K562 (cell line): ENCODE data around the gene ITGA6. TPM values are rescaled to one million over a fixed set of nuclear protein-coding genes. Genes with fewer than 3 reads are reported as not detected.

Experiments
- ATAC-seq: fragments of 200-7000 bp; cut with Tn5 transposase; 3 replicates; pipeline ENCODE4 v1.9.1; 2020; ENCODE audit warnings: moderate library complexity
- BruUV-seq: library from RNA; stranded (reverse); fragments of 400-500 nt; replicated peaks from 2 replicates; lab custom pipeline; 2021; lab: Mats Ljungman, UMichigan
- CTCF ChIA-PET: fragments of 300-600 bp; formaldehyde crosslinking; extraction: SDS; loops from one replicate; lab custom pipeline; 2021; ENCODE audit warnings: low intra/inter-chr PET ratio; lab: Yijun Ruan, JAX
- POLR2A ChIA-PET: fragments of 300-600, 350-650 bp; sonication (Branson Sonifier 250); formaldehyde crosslinking; extraction: SDS; loops from one replicate; lab custom pipeline; 2021; ENCODE audit warnings: antibody characterized with exemption, inconsistent platforms; lab: Yijun Ruan, JAX
- DNase-seq, 4 experiments: peaks; one replicate each; pipeline versions ENCODE4 v3.0.0 to v3.0.0-alpha.2; 2011 to 2018; ENCODE audit warnings: low spot score in 3 of 4, mixed read lengths in 3 of 4; ENCODE audit errors: extremely low read depth in 1 of 4
- FAIRE-seq: peaks from 2 replicates; lab custom pipeline; 2011; peaks lifted over from hg19 to GRCh38; lab: Jason Lieb, UNC
- H2AFZ ChIP-seq: 2 replicates; pipeline ENCODE4 v1.6.0; 2011; ENCODE audit warnings: low read depth, low read length, control low read depth, inconsistent platforms
- H3K27ac ChIP-seq: fragments of 200-600 bp; 3 replicates; pipeline ENCODE4 v1.8.0; 2011; ENCODE audit warnings: low read depth, mild to moderate bottlenecking, control low read depth, inconsistent platforms, low read length, moderate library complexity, mixed read lengths; ENCODE audit errors: extremely low read depth
- H3K27me3 ChIP-seq, 2 experiments: fragments of 300-600 bp in 1 of 2; 2 replicates in 1 of 2; 3 replicates in 1 of 2; pipeline versions ENCODE4 v1.6.0 to v1.8.0; 2011; ENCODE audit warnings: inconsistent platforms in 2 of 2, low read length in 2 of 2, mild to moderate bottlenecking in 1 of 2, mixed read lengths in 1 of 2, moderate library complexity in 1 of 2; ENCODE audit not compliant: control insufficient read depth in 2 of 2, insufficient read depth in 2 of 2
- H3K36me3 ChIP-seq: fragments of 300-600 bp; 3 replicates; pipeline ENCODE4 v1.8.0; 2011; ENCODE audit warnings: mild to moderate bottlenecking, low read length, inconsistent platforms; ENCODE audit not compliant: control insufficient read depth, insufficient read depth
- H3K4me1 ChIP-seq, 2 experiments: fragments of 200-600 bp in 1 of 2; replicated peaks in 1 of 2; 2 replicates in 1 of 2; 3 replicates in 1 of 2; pipeline versions ENCODE4 v1.5.1 to v1.8.0; 2011; ENCODE audit warnings: inconsistent platforms in 2 of 2, low read length in 2 of 2, mild to moderate bottlenecking in 1 of 2, mixed read lengths in 1 of 2, moderate library complexity in 1 of 2; ENCODE audit not compliant: control insufficient read depth in 2 of 2, insufficient read depth in 2 of 2
- H3K4me2 ChIP-seq: 2 replicates; pipeline ENCODE4 v1.6.1; 2011; ENCODE audit warnings: low read length, control low read depth, inconsistent platforms, mixed read lengths; ENCODE audit not compliant: insufficient read depth
- H3K4me3 ChIP-seq: fragments of 200-600 bp; sonication (generic), shearing (Covaris generic); 2 replicates; pipeline ENCODE4 v1.5.1; 2016; ENCODE audit warnings: control low read depth, inconsistent platforms
- H3K79me2 ChIP-seq: fragments of 200-600 bp; 3 replicates; pipeline ENCODE4 v1.8.0; 2011; ENCODE audit warnings: low read length, inconsistent platforms; ENCODE audit not compliant: control insufficient read depth, insufficient read depth
- H3K9ac ChIP-seq, 2 experiments: 2 replicates each; pipeline versions ENCODE4 v1.6.0 to v1.6.1; 2011; ENCODE audit warnings: low read depth in 2 of 2, low read length in 2 of 2, control low read depth in 1 of 2, inconsistent platforms in 1 of 2, mild to moderate bottlenecking in 1 of 2, mixed read lengths in 1 of 2; ENCODE audit not compliant: insufficient read depth in 1 of 2
- H3K9me1 ChIP-seq: one replicate; pipeline ENCODE4 v1.6.0; 2011; ENCODE audit warnings: inconsistent platforms, mild to moderate bottlenecking, low read length, moderate library complexity; ENCODE audit not compliant: control insufficient read depth, insufficient read depth
- H3K9me3 ChIP-seq: replicated peaks from 2 replicates; pipeline ENCODE4 v1.5.1; 2011; ENCODE audit warnings: low read depth, low read length, inconsistent platforms; ENCODE audit not compliant: control insufficient read depth, insufficient read depth
- H4K20me1 ChIP-seq: replicated peaks from 2 replicates; pipeline ENCODE4 v1.6.1; 2011; ENCODE audit warnings: low read length, inconsistent platforms, mixed read lengths; ENCODE audit not compliant: control insufficient read depth, insufficient read depth
- CBX2 ChIP-seq: fragments of 200-600 bp; sonication (generic); IDR thresholded peaks from one replicate; pipeline ENCODE4 v1.6.1; 2012; ENCODE audit warnings: mild to moderate bottlenecking, low read length, inconsistent platforms; ENCODE audit not compliant: insufficient read depth, poor library complexity, severe bottlenecking
- HIVEP1 ChIP-seq: fragments of 250-450 bp; sonication (Bioruptor Pico); IDR thresholded peaks from 2 replicates; pipeline ENCODE4 v1.4.0; 2020; ENCODE audit warnings: mild to moderate bottlenecking
- JUND ChIP-seq, 2 experiments: IDR thresholded peaks; 2 replicates in 1 of 2; 3 replicates in 1 of 2; pipeline ENCODE4 v1.6.1; 2011; ENCODE audit warnings: borderline replicate concordance in 2 of 2, low read depth in 2 of 2, low read length in 2 of 2, improper control_type of control experiment in 1 of 2, missing biosample characterization in 1 of 2, missing genetic modification characterization in 1 of 2, missing genetic modification reagents in 1 of 2
- NFIC ChIP-seq: fragments of 450-650 bp; IDR thresholded peaks from 2 replicates; pipeline ENCODE4 v1.6.1; 2017; ENCODE audit warnings: mild to moderate bottlenecking, inconsistent platforms
- NFYB ChIP-seq: IDR thresholded peaks from 2 replicates; pipeline ENCODE4 v1.6.1; 2011; ENCODE audit warnings: mild to moderate bottlenecking, moderate library complexity; ENCODE audit not compliant: insufficient read length; ENCODE audit errors: extremely low read depth
- PCBP1 ChIP-seq: fragments of 200-400 bp; formaldehyde crosslinking; IDR thresholded peaks from 2 replicates; pipeline ENCODE4 v1.6.1; 2018; ENCODE audit warnings: mild to moderate bottlenecking, low read depth, low read length; ENCODE audit not compliant: poor library complexity, severe bottlenecking
- TGIF2 ChIP-seq: sonication (generic); formaldehyde crosslinking; IDR thresholded peaks from 2 replicates; pipeline ENCODE4 v1.8.1; 2022; ENCODE audit warnings: mild to moderate bottlenecking, missing genetic modification reagents, moderate library complexity
- WGBS: fragments of 100-300 bp; shearing (Covaris generic); methylation state at CpG from one replicate; pipeline ENCODE4 v1.1.6; 2016; ENCODE audit warnings: low coverage, mixed read lengths; ENCODE audit not compliant: insufficient coverage; ENCODE audit errors: missing lambda C conversion rate; 5-methylcytosine and 5-hydroxymethylcytosine counted together
- in situ Hi-C: fragments of 300-500 bp; cut with MboI; formaldehyde crosslinking; loops from 4 replicates; pipeline ENCODE4 v1.15.0; 2018; ENCODE audit warnings: inconsistent platforms, mixed read lengths
- intact Hi-C: fragments of 100-400 bp; cut with micrococcal nuclease; formaldehyde crosslinking; loops from 2 replicates; pipeline ENCODE4 v1.14.2; 2022
- polyA plus RNA-seq, 8 experiments: library from polyadenylated mRNA; depleted of rRNA in 4 of 8; stranded (reverse) in 5 of 8; unstranded in 3 of 8; fragments of >200 nt; fragmentation: Nextera tagmentation in 2 of 8; fragmentation: Illumina TruSeq in 1 of 8; extraction: Ambion mirVana in 2 of 8; extraction: Trizol in 1 of 8; gene quantifications; 2 replicates each; pipeline versions ENCODE4 v1.2.1 to v1.2.3, GENCODE V29; 2011 to 2014; ENCODE audit warnings: inconsistent platforms in 1 of 8, missing spikeins in 1 of 8
- total RNA-seq, 7 experiments: library from RNA; depleted of rRNA in 6 of 7; stranded (reverse); fragments of >200 nt in 6 of 7; fragmentation: Illumina TruSeq in 2 of 7; extraction: Trizol in 2 of 7; gene quantifications; 2 replicates each; pipeline versions ENCODE4 v1.2.1 to v1.2.3, GENCODE V29; 2011 to 2021; ENCODE audit warnings: low replicate concordance in 1 of 7
- TF ChIP-seq, protein P1 (sequence below): fragments of 250-450 bp; sonication (Bioruptor Pico); IDR thresholded peaks from 2 replicates; pipeline ENCODE4 v1.4.0; 2020

The ITGA6 gene
- total and polyA plus RNA-seq, 9 of the 15 experiments (the other 6 are each of a cell fraction or from before 2014, with no cell fraction given): 0.01 to 0.29 (median 0.05) TPM; not detected in 5

DNA sequence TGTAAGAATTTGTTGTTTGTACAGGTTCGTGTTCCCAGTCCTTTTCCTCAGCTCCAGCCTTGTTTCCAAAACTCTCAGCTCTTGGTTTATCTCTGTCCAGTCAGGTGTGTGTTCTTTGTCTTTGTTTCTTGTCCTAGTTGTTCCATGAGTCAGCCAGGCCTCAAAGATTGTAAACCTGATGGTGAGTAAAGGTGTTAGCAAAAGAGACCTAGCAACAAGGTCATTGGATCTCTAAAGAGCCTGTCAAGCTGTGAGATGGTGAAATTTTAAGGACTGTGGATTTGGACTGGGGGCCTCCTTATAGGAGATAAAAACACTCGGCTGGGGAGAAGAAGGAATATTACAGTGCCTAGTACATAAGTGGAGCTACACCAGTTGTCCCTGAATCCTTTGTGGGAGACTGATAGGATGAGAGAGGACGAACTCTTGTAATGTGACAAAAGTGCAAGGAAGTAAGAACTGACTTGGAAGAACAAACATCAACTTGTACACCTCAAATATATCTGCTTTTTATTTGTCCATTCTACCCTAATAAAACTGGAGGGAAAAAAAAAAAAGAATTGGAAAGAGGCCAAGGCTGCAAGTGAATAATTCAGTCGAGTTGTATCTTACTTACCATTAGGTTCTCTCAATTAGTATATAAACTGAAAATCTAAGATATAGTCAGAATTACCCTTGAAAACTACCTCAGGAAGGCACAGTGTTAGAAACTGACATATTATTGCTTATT is 37.2 kb downstream of the ITGA6 start:
- no peak for ATAC-seq
- TF ChIP-seq NFYB: no peak
- no peak for TF ChIP-seq CBX2
- TF ChIP-seq, protein P1, sequence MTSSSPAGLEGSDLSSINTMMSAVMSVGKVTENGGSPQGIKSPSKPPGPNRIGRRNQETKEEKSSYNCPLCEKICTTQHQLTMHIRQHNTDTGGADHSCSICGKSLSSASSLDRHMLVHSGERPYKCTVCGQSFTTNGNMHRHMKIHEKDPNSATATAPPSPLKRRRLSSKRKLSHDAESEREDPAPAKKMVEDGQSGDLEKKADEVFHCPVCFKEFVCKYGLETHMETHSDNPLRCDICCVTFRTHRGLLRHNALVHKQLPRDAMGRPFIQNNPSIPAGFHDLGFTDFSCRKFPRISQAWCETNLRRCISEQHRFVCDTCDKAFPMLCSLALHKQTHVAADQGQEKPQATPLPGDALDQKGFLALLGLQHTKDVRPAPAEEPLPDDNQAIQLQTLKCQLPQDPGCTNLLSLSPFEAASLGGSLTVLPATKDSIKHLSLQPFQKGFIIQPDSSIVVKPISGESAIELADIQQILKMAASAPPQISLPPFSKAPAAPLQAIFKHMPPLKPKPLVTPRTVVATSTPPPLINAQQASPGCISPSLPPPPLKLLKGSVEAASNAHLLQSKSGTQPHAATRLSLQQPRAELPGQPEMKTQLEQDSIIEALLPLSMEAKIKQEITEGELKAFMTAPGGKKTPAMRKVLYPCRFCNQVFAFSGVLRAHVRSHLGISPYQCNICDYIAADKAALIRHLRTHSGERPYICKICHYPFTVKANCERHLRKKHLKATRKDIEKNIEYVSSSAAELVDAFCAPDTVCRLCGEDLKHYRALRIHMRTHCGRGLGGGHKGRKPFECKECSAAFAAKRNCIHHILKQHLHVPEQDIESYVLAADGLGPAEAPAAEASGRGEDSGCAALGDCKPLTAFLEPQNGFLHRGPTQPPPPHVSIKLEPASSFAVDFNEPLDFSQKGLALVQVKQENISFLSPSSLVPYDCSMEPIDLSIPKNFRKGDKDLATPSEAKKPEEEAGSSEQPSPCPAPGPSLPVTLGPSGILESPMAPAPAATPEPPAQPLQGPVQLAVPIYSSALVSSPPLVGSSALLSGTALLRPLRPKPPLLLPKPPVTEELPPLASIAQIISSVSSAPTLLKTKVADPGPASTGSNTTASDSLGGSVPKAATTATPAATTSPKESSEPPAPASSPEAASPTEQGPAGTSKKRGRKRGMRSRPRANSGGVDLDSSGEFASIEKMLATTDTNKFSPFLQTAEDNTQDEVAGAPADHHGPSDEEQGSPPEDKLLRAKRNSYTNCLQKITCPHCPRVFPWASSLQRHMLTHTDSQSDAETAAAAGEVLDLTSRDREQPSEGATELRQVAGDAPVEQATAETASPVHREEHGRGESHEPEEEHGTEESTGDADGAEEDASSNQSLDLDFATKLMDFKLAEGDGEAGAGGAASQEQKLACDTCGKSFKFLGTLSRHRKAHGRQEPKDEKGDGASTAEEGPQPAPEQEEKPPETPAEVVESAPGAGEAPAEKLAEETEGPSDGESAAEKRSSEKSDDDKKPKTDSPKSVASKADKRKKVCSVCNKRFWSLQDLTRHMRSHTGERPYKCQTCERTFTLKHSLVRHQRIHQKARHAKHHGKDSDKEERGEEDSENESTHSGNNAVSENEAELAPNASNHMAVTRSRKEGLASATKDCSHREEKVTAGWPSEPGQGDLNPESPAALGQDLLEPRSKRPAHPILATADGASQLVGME (CRISPR knock-in tag): no peak
- TF ChIP-seq NFIC: peak; percentile 26; the same call in 1 of the 2 replicates
- TF ChIP-seq HIVEP1 (CRISPR knock-in tag): no peak
- no peak for TF ChIP-seq TGIF2 (CRISPR knock-in tag)
- no peak for TF ChIP-seq JUND (IDR thresholded peaks at IDR 0.05; ENCODE audit: borderline replicate concordance, low read depth, low read length)
- no peak for TF ChIP-seq JUND (tag; IDR thresholded peaks at IDR 0.05; ENCODE audit: borderline replicate concordance, low read depth, low read length)
- TF ChIP-seq PCBP1: no peak
- TF ChIP-seq, all 486 proteins: peak for 1
- in situ Hi-C loops (loop anchor here (5.0 to 25.0 kb wide), 2 partner anchors 292 to 877 kb away; no protein-coding TSS in a partner anchor), intact Hi-C loops (loop anchor here (1.0 to 10.0 kb wide), 6 partner anchors 180 to 892 kb away; no protein-coding TSS in a partner anchor)
- no peaks in the 10 kb centered on the region for H3K9me1 ChIP-seq
- peaks cover 9 to 25% of the 10 kb centered on the region in 2 experiments; a peak in 4 of 5 replicates for H3K27me3 ChIP-seq
- BruUV-seq: no TSS peak
- no peaks in the 10 kb centered on the region for H3K36me3 ChIP-seq
- FAIRE-seq (no peak), DNase-seq (no peak)
- no peak overlapping the region for H3K4me3 ChIP-seq
- no peaks in the 10 kb centered on the region for H3K9me3 ChIP-seq
- POLR2A ChIA-PET: no interaction called here
- WGBS: 2% methylated on average over 4 of the region's 4 CpGs
- H3K9ac ChIP-seq: no peak overlapping the region
- H3K4me2 ChIP-seq: no peak overlapping the region
- no peaks in the 10 kb centered on the region; the same call in 1 of the 2 replicates for H4K20me1 ChIP-seq
- CTCF ChIA-PET: interaction anchor here (1.1 to 3.0 kb wide), 4 partner anchors 23 to 1492 kb away, joined by 3 to 27 read pairs (median 4); no protein-coding TSS in a partner anchor
- no peaks in the 10 kb centered on the region for H3K4me1 ChIP-seq
- no peaks in the 10 kb centered on the region for H3K79me2 ChIP-seq
- no peak overlapping the region for H2AFZ ChIP-seq
- no peak overlapping the region for H3K27ac ChIP-seq
